Esophagus muscularis mucosa (tissue), 4 donors: ENCODE results near the gene C3orf33. TPM values are rescaled to one million over a fixed set of nuclear protein-coding genes. Genes with fewer than 3 reads are reported as not detected.

ENCODE experiments used
- DNase-seq: peaks from one replicate; pipeline ENCODE4 v3.0.0-alpha.2; 2017; ENCODE audit errors: extremely low spot score
- H3K27ac ChIP-seq, 4 donors: fragments of 200-600 bp; sonication (generic); replicated peaks in 1 of 4; 1 replicate in 3 of 4; 2 replicates in 1 of 4; pipeline ENCODE4 v1.5.1; 2016 to 2019; ENCODE audit warnings: mild to moderate bottlenecking in 1 of 4
- H3K27me3 ChIP-seq, 4 donors: fragments of 200-600 bp; sonication (generic); one replicate each; pipeline versions ENCODE4 v1.5.1 to v1.6.0; 2016 to 2019
- H3K36me3 ChIP-seq, 4 donors: fragments of 200-600 bp; sonication (generic); one replicate each; pipeline ENCODE4 v1.5.1; 2016 to 2019
- H3K4me1 ChIP-seq, 4 donors: fragments of 200-600 bp; sonication (generic); one replicate each; pipeline ENCODE4 v1.5.1; 2016 to 2019
- H3K4me3 ChIP-seq, 4 donors: fragments of 200-600 bp; sonication (generic); 1 replicate in 2 of 4; 2 replicates in 2 of 4; pipeline ENCODE4 v1.5.1; 2016 to 2019; ENCODE audit warnings: mild to moderate bottlenecking in 4 of 4, moderate library complexity in 1 of 4
- H3K9me3 ChIP-seq, 4 donors: fragments of 200-600 bp; sonication (generic); 1 replicate in 3 of 4; 2 replicates in 1 of 4; pipeline ENCODE4 v1.5.1; 2016 to 2019
- CTCF ChIP-seq, 3 experiments: fragments of 200-600 bp in 2 of 3; fragments of 450-650 bp in 1 of 3; sonication (generic) in 2 of 3; IDR thresholded peaks; one replicate each; pipeline ENCODE4 v1.5.1; 2017 to 2019; ENCODE audit warnings: antibody characterized with exemption in 3 of 3, mild to moderate bottlenecking in 2 of 3, moderate library complexity in 1 of 3
- EP300 ChIP-seq: sonication (generic); formaldehyde crosslinking; IDR thresholded peaks from one replicate; pipeline ENCODE4 v1.6.1; 2017; ENCODE audit warnings: antibody characterized with exemption
- POLR2A ChIP-seq: fragments of 450-650 bp; IDR thresholded peaks from one replicate; pipeline ENCODE4 v1.6.1; 2017; ENCODE audit warnings: antibody characterized with exemption, moderate library complexity, mild to moderate bottlenecking, low read depth
- POLR2AphosphoS5 ChIP-seq, 2 donors: sonication (generic); formaldehyde crosslinking; IDR thresholded peaks; one replicate each; pipeline ENCODE4 v1.6.1; 2017; ENCODE audit warnings: antibody characterized with exemption in 2 of 2
- WGBS: methylation state at CpG from one replicate; pipeline ENCODE4 v1.1.5; 2018; 5-methylcytosine and 5-hydroxymethylcytosine counted together
- intact Hi-C: fragments of 100-400 bp; cut with DNase I; formaldehyde crosslinking; loops from one replicate; pipeline ENCODE4 v1.15.1; 2023
- total RNA-seq, 4 donors: library from RNA; depleted of rRNA; stranded (reverse); fragments of >200 nt; gene quantifications; one replicate each; pipeline versions ENCODE4 v1.1.0 to v1.2.1, GENCODE V29; 2016

Gene C3orf33
- total RNA-seq, 4 donors from 2014 or later = 2.8 to 3.7 (median 3.1) TPM

- peaks cover 0 to 16% (median 13%) of the 10 kb centered on the region in 4 donors for H3K36me3 ChIP-seq
- TF ChIP-seq CTCF (IDR thresholded peaks at IDR 0.05) = no peak
- no peak for TF ChIP-seq EP300
- no peak for TF ChIP-seq POLR2A
- TF ChIP-seq POLR2AphosphoS5 (IDR thresholded peaks at IDR 0.05) = no peak
- H3K27me3 ChIP-seq = no peaks in the 10 kb centered on the region
- intact Hi-C loops = no loop called here
- no peaks in the 10 kb centered on the region for H3K4me1 ChIP-seq
- H3K4me3 ChIP-seq = no peak overlapping the region
- no peak overlapping the region for H3K27ac ChIP-seq
- no peaks in the 10 kb centered on the region for H3K9me3 ChIP-seq
- 100% methylated on average over 2 of the region's 2 CpGs for WGBS
- no peak for DNase-seq
These were observed 14.9 kb downstream of the C3orf33 start for GRCh38 chr3:155791190-155791589.

- TF ChIP-seq CTCF (IDR thresholded peaks at IDR 0.05) (no peak), POLR2A (no peak), EP300 (no peak), POLR2AphosphoS5 (IDR thresholded peaks at IDR 0.05) (no peak)
- Histone ChIP-seq H3K27ac (no peak overlapping the region), H3K4me3 (no peak overlapping the region), H3K27me3 (no peaks in the 10 kb centered on the region), H3K36me3 (peaks cover 0 to 16% (median 13%) of the 10 kb centered on the region in 4 donors), H3K9me3 (no peaks in the 10 kb centered on the region), H3K4me1 (no peaks in the 10 kb centered on the region)
- WGBS = 74% methylated on average over 4 of the region's 4 CpGs
- DNase-seq = no peak
- intact Hi-C loops = no loop called here
These were observed 15.7 kb downstream of the C3orf33 start for GRCh38 chr3:155790272-155790925.

GRCh38 chr3:155785662-155786295 is 20.3 kb downstream of the C3orf33 start:
- H3K4me3 ChIP-seq = no peak overlapping the region
- H3K36me3 ChIP-seq = peaks cover 8 to 27% (median 15%) of the 10 kb centered on the region in 4 donors
- no peak for DNase-seq
- intact Hi-C loops = no loop called here
- H3K27ac ChIP-seq = no peak overlapping the region
- peaks cover 0 to 13% (median 10%) of the 10 kb centered on the region in 4 donors for H3K9me3 ChIP-seq
- H3K27me3 ChIP-seq = no peaks in the 10 kb centered on the region
- H3K4me1 ChIP-seq = no peaks in the 10 kb centered on the region
- TF ChIP-seq EP300 (no peak), POLR2A (no peak), POLR2AphosphoS5 (IDR thresholded peaks at IDR 0.05) (no peak), CTCF (IDR thresholded peaks at IDR 0.05) (no peak)

- no peak overlapping the region for H3K4me3 ChIP-seq
- H3K4me1 ChIP-seq = no peaks in the 10 kb centered on the region
- H3K27ac ChIP-seq = no peak overlapping the region
- H3K36me3 ChIP-seq = peaks cover 8 to 34% (median 15%) of the 10 kb centered on the region in 4 donors
- H3K27me3 ChIP-seq = no peaks in the 10 kb centered on the region
- TF ChIP-seq POLR2AphosphoS5 (IDR thresholded peaks at IDR 0.05) (no peak), CTCF (IDR thresholded peaks at IDR 0.05) (no peak), POLR2A (no peak), EP300 (no peak)
- DNase-seq = no peak
- H3K9me3 ChIP-seq = peaks cover 0 to 13% (median 10%) of the 10 kb centered on the region in 4 donors
- intact Hi-C loops = no loop called here
- WGBS = 96% methylated on average over 1 of the region's 1 CpG
These were observed 23.6 kb downstream of the C3orf33 start for GRCh38 chr3:155782390-155782953.
